ENCODE measurements around the gene GRIFIN. TPM values are rescaled to one million over a fixed set of nuclear protein-coding genes. Genes with fewer than 3 reads are reported as not detected.

GRIFIN gene
- total RNA-seq, 6 donors from 2014 or later, result not detected

DNA sequence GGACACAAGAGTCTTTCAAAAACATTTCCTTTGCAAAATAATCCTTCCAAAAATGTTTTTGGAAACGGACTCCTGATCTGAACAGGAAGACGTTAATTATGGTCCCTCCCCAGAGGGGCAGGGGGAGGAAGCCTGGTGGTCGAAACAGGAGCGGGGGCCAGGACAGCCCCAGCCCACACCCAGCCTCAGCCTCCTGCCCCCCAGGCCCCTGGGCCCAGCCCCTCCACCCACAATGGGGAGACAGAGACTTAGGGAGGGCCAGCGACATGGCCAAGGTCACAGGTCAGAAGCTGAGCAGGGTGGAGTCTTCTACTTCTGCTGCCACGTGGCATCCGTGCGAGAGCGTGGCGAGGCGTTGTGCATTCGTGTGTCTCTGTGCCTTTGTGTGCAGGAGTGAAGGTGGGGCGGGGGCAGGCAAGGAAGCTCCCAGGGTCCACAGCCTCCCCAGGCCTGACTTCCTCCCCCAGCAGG, 14.0 kb upstream of the GRIFIN start:
- no peaks in the 10 kb centered on the region for H3K36me3 ChIP-seq
- 34 to 62% methylated on average over 4 to 13 of the region's 13 CpGs for whole genome bisulfite sequencing, 2 donors
- peaks cover 27 to 42% (median 34%) of the 10 kb centered on the region in 4 donors for H3K4me1 ChIP-seq
- H3K9me3 ChIP-seq, result no peaks in the 10 kb centered on the region
- H3K4me3 ChIP-seq, result no peak overlapping the region
- TF ChIP-seq, protein P1, sequence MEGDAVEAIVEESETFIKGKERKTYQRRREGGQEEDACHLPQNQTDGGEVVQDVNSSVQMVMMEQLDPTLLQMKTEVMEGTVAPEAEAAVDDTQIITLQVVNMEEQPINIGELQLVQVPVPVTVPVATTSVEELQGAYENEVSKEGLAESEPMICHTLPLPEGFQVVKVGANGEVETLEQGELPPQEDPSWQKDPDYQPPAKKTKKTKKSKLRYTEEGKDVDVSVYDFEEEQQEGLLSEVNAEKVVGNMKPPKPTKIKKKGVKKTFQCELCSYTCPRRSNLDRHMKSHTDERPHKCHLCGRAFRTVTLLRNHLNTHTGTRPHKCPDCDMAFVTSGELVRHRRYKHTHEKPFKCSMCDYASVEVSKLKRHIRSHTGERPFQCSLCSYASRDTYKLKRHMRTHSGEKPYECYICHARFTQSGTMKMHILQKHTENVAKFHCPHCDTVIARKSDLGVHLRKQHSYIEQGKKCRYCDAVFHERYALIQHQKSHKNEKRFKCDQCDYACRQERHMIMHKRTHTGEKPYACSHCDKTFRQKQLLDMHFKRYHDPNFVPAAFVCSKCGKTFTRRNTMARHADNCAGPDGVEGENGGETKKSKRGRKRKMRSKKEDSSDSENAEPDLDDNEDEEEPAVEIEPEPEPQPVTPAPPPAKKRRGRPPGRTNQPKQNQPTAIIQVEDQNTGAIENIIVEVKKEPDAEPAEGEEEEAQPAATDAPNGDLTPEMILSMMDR (IDR thresholded peaks at IDR 0.05), result no peak
- no peak for TF ChIP-seq POLR2AphosphoS5 (IDR thresholded peaks at IDR 0.05)
- TF ChIP-seq POLR2A (IDR thresholded peaks at IDR 0.05), result no peak
- no peak for TF ChIP-seq EP300 (IDR thresholded peaks at IDR 0.05)
- DNase-seq (peak in 1 of 2 donors; percentile 61), ATAC-seq (ENCODE audit: low FRiP score in 2 of 2) (no peak)
- H3K27me3 ChIP-seq, result no peaks in the 10 kb centered on the region
- H3K27ac ChIP-seq, result peak overlapping the region in 2 of 4 donors; percentile 35 to 57

DNA sequence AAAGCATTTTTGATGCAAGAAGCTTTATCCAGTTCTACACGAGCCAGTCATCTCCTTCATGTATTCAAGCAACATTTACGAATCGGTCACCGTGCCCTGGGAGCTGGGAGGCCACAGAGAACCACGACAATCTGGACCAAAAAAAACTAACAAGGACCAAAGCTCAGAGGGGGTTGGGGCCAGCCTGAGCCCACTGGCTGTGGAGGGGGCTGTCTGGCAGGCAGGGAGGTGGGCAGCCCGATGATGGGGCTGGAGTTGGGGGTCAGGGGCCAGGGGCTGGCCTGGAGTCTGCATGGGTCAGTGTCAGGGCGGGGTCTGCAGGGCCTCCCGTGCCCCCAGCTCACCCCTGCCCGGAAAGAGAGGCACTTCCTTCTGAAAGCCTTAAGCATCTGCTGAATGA, 12.5 kb upstream of the GRIFIN start:
- H3K27ac ChIP-seq, result peak overlapping the region in 3 of 4 donors; percentile 4 to 54 (median 26)

DNA sequence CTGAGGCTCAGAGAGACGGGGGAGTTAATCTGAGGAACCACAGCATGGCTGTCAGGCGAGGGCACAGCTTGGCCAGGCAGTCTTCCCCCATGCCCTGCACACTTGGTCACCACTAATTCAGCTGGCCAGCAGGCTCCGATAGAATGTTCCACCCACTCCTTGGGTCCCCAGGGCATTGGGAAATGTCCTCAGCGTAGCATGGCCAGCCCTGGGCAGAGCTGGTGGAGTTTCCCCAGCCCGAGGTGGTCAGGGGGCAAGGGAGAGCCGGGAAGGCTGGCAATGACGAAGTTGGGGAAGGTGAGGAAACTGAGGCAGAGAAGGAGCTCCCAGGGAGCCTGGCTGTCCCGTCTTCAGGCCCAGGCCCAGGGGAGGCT, 12.1 kb upstream of the GRIFIN start:
- Histone ChIP-seq H3K9me3 (peaks cover 0 to 2% (median under 1%) of the 10 kb centered on the region in 4 donors), H3K4me3 (no peak overlapping the region), H3K27me3 (no peaks in the 10 kb centered on the region), H3K27ac (peak overlapping the region in 3 of 4 donors; percentile 4 to 54 (median 26)), H3K36me3 (no peaks in the 10 kb centered on the region), H3K4me1 (peaks cover 11 to 26% (median 19%) of the 10 kb centered on the region in 4 donors)
- 69 to 74% methylated on average over 8 of the region's 8 CpGs for WGBS, 2 donors
- no peak for DNase-seq
- ATAC-seq (ENCODE audit: low FRiP score in 2 of 2), result peak in 1 of 2 donors; percentile 30
- no peak for TF ChIP-seq POLR2A (IDR thresholded peaks at IDR 0.05)
- TF ChIP-seq POLR2AphosphoS5 (IDR thresholded peaks at IDR 0.05), result peak in 1 of 2 donors; percentile 6

More for the DNA sequence above, 12.5 kb upstream of the GRIFIN start:
- Histone ChIP-seq H3K27me3 (no peaks in the 10 kb centered on the region), H3K9me3 (no peaks in the 10 kb centered on the region), H3K4me3 (no peak overlapping the region), H3K4me1 (peaks cover 15 to 30% (median 24%) of the 10 kb centered on the region in 4 donors), H3K36me3 (no peaks in the 10 kb centered on the region)
- WGBS, 2 donors, result 35 to 42% methylated on average over 2 to 9 of the region's 9 CpGs
- ATAC-seq (ENCODE audit: low FRiP score in 2 of 2) (no peak), DNase-seq (peak in 1 of 2 donors; percentile 60)
- TF ChIP-seq, protein P1 (IDR thresholded peaks at IDR 0.05), result no peak
- TF ChIP-seq EP300 (IDR thresholded peaks at IDR 0.05) (no peak), POLR2A (IDR thresholded peaks at IDR 0.05) (no peak), POLR2AphosphoS5 (IDR thresholded peaks at IDR 0.05) (no peak)

DNA sequence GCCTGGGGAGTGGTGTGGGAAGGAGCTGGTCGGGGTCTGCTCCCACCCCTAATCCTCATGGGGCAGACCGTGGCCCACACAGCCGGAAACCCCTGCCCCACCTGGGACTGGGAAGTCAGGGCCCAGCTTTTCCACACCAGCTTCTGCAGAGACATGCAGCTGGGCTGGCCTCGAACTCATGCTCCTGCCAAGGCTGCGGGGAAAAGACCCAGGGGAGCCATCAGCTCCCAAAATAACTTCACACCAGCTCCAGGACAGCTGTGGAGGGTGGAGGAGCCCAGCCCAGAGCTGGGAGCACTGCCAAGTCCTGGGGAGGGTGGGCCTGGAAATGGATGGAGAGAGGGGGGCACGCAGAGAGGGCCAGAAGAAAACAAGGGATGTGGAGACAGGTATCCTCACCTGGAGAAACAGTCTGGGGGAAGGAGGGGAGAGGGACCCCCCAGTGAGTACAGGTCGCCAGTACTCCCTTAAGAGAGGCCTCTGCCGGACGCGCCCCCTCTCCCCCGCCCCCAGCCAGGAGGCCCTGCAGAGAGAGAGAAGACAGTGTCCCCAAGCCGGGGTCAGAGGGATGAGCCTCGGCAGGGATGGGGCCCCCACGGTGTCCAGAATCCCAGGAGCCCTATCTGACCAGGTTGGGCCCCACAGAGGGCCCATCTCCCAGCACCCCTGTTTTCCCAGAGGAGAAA, 11.5 kb upstream of the GRIFIN start:
- no peaks in the 10 kb centered on the region for H3K27me3 ChIP-seq
- TF ChIP-seq, protein P1 (IDR thresholded peaks at IDR 0.05), result no peak
- TF ChIP-seq POLR2A (IDR thresholded peaks at IDR 0.05) (no peak), EP300 (IDR thresholded peaks at IDR 0.05) (no peak), POLR2AphosphoS5 (IDR thresholded peaks at IDR 0.05) (no peak)
- no peaks in the 10 kb centered on the region for H3K36me3 ChIP-seq
- H3K4me3 ChIP-seq, result no peak overlapping the region
- peaks cover 7 to 21% (median 17%) of the 10 kb centered on the region in 4 donors for H3K4me1 ChIP-seq
- H3K27ac ChIP-seq, result peak overlapping the region in 1 of 4 donors; percentile 37
- H3K9me3 ChIP-seq, result peaks cover 0 to 7% (median 5%) of the 10 kb centered on the region in 4 donors
- DNase-seq, result peak in 1 of 2 donors; percentile 63
- 49 to 62% methylated on average over 8 to 14 of the region's 14 CpGs for WGBS, 2 donors
- peak in 1 of 2 donors; percentile 36 for ATAC-seq (ENCODE audit: low FRiP score in 2 of 2)

DNA sequence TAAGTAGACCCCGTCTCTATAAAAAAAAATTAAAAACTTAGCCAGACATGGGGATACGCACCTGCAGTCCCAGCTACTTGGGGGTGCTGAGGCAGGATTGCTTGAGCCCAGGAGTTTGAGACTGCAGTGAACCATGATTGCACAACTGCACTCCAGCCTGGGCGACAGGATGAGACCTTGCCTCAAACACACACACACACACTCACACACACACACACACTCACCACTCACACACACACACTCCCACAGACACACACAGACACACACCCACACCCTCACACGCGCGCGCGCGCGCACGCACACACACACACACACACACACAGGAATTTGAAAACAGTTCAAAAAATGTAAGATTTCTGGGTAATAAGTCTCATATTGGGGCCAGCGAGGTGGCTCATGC, 8.7 kb upstream of the GRIFIN start:
- Histone ChIP-seq H3K27ac (no peak overlapping the region), H3K4me1 (peaks cover 1 to 14% (median 10%) of the 10 kb centered on the region in 4 donors), H3K9me3 (peaks cover 0 to 8% (median 5%) of the 10 kb centered on the region in 4 donors), H3K27me3 (no peaks in the 10 kb centered on the region), H3K4me3 (no peak overlapping the region), H3K36me3 (no peaks in the 10 kb centered on the region)
- peak in 1 of 2 donors; percentile 50 for DNase-seq
- TF ChIP-seq POLR2AphosphoS5 (IDR thresholded peaks at IDR 0.05), result no peak
- ATAC-seq (ENCODE audit: low FRiP score in 2 of 2), result no peak
- 77 to 85% methylated on average over 12 of the region's 12 CpGs for WGBS, 2 donors
